Neural cell (in vitro differentiated cells): ENCODE results near the gene TCOF1. TPM values are rescaled to one million over a fixed set of nuclear protein-coding genes. Genes with fewer than 3 reads are reported as not detected.

Source experiments
- H2AFZ ChIP-seq: fragments of 200-600, 300-800 bp; sonication (generic), shearing (Covaris generic); 2 replicates; pipeline ENCODE4 v1.6.0; 2014; ENCODE audit warnings: low read depth, mild to moderate bottlenecking, antibody characterized with exemption, low read length, moderate library complexity
- H3F3A ChIP-seq: fragments of 200-600 bp; shearing (Covaris generic); 2 replicates; pipeline ENCODE4 v1.6.1; 2016; ENCODE audit warnings: mild to moderate bottlenecking, moderate library complexity, mixed read lengths, antibody characterized with exemption, low read length; ENCODE audit not compliant: insufficient read depth, poor library complexity, severe bottlenecking
- H3K27ac ChIP-seq: fragments of 200-600, 300-800 bp; sonication (generic), shearing (Covaris generic); 2 replicates; pipeline ENCODE4 v1.5.1; 2014; ENCODE audit warnings: mild to moderate bottlenecking, low read length, moderate library complexity
- H3K27me3 ChIP-seq: fragments of 300-800, 200-600 bp; sonication (generic), shearing (Covaris generic); 2 replicates; pipeline ENCODE4 v1.6.0; 2014; ENCODE audit warnings: mild to moderate bottlenecking, low read depth, low read length, moderate library complexity; ENCODE audit not compliant: insufficient read depth
- H3K36me3 ChIP-seq: fragments of 300-800, 200-600 bp; sonication (generic), shearing (Covaris generic); 2 replicates; pipeline ENCODE4 v1.5.1; 2014; ENCODE audit warnings: mild to moderate bottlenecking, antibody characterized with exemption, low read length, moderate library complexity; ENCODE audit not compliant: insufficient read depth
- H3K4me2 ChIP-seq: fragments of 300-800, 200-600 bp; sonication (generic), shearing (Covaris generic); 2 replicates; pipeline ENCODE4 v1.6.0; 2014; ENCODE audit warnings: mild to moderate bottlenecking, low read length
- H3K4me3 ChIP-seq: fragments of 300-800, 200-600 bp; sonication (generic), shearing (Covaris generic); 2 replicates; pipeline ENCODE4 v1.5.1; 2014; ENCODE audit warnings: mild to moderate bottlenecking, low read length, moderate library complexity
- H3K79me2 ChIP-seq: fragments of 200-600 bp; shearing (Covaris generic); replicated peaks from 2 replicates; pipeline ENCODE4 v1.6.0; 2014; ENCODE audit warnings: mild to moderate bottlenecking, low read length, moderate library complexity; ENCODE audit not compliant: insufficient read depth
- H3K9ac ChIP-seq: fragments of 300-800, 200-600 bp; sonication (generic), shearing (Covaris generic); 2 replicates; pipeline ENCODE4 v1.6.1; 2016; ENCODE audit warnings: mild to moderate bottlenecking, low read length, mixed read lengths
- H3K9me2 ChIP-seq: fragments of 200-600 bp; shearing (Covaris generic); 2 replicates; pipeline ENCODE4 v1.6.1; 2016; ENCODE audit warnings: mild to moderate bottlenecking, low read length, mixed read lengths; ENCODE audit not compliant: insufficient read depth
- H3K9me3 ChIP-seq: fragments of 200-600, 300-800 bp; sonication (generic), shearing (Covaris generic); 2 replicates; pipeline ENCODE4 v1.6.1; 2016; ENCODE audit warnings: mild to moderate bottlenecking, mixed run types, low read length, moderate library complexity, mixed read lengths
- H4K20me1 ChIP-seq: fragments of 200-600 bp; shearing (Covaris generic); 2 replicates; pipeline ENCODE4 v1.6.1; 2016; ENCODE audit warnings: mild to moderate bottlenecking, mixed run types; ENCODE audit not compliant: insufficient read depth
- CTCF ChIP-seq: fragments of 450-650 bp; IDR thresholded peaks from 2 replicates; pipeline ENCODE4 v1.5.1; 2014; ENCODE audit warnings: antibody characterized with exemption, mild to moderate bottlenecking, moderate library complexity; ENCODE audit not compliant: poor library complexity, severe bottlenecking
- EP300 ChIP-seq: fragments of 450-650 bp; conservative IDR thresholded peaks from 2 replicates; pipeline ENCODE4 v1.6.1; 2014; ENCODE audit warnings: antibody characterized with exemption, mild to moderate bottlenecking, moderate library complexity; ENCODE audit not compliant: poor library complexity, severe bottlenecking
- EZH2 ChIP-seq: fragments of 200-600, 300-800 bp; shearing (Covaris generic), sonication (generic); IDR thresholded peaks from 2 replicates; pipeline ENCODE4 v1.6.1; 2014; ENCODE audit warnings: antibody characterized with exemption, low read length, borderline replicate concordance, mild to moderate bottlenecking; ENCODE audit not compliant: insufficient read depth, poor library complexity, severe bottlenecking
- MXI1 ChIP-seq: fragments of 450-650 bp; conservative IDR thresholded peaks from 2 replicates; pipeline ENCODE4 v1.6.1; 2014; ENCODE audit warnings: antibody characterized with exemption, mild to moderate bottlenecking; ENCODE audit not compliant: poor library complexity, severe bottlenecking
- POLR2AphosphoS5 ChIP-seq: IDR thresholded peaks from 2 replicates; pipeline ENCODE4 v1.6.1; 2012
- RAD21 ChIP-seq: fragments of 450-650 bp; conservative IDR thresholded peaks from 2 replicates; pipeline ENCODE4 v1.6.1; 2014; ENCODE audit warnings: antibody characterized with exemption, mild to moderate bottlenecking, moderate library complexity
- REST ChIP-seq: IDR thresholded peaks from 2 replicates; pipeline ENCODE4 v1.6.1; 2012; ENCODE audit warnings: borderline replicate concordance
- SMC3 ChIP-seq: fragments of 450-650 bp; conservative IDR thresholded peaks from 2 replicates; pipeline ENCODE4 v1.6.1; 2014; ENCODE audit warnings: antibody characterized with exemption, mild to moderate bottlenecking, moderate library complexity; ENCODE audit not compliant: poor library complexity
- TAF1 ChIP-seq: IDR thresholded peaks from 2 replicates; pipeline ENCODE4 v1.6.1; 2012; ENCODE audit warnings: low read depth
- polyA plus RNA-seq: library from polyadenylated mRNA; depleted of rRNA; stranded (reverse); fragments of >200 nt; gene quantifications from 2 replicates; pipeline ENCODE4 v1.2.3, GENCODE V29; 2014

TCOF1 gene
- polyA plus RNA-seq, 1 donor from 2014 or later, result 6.5 TPM

- H3K4me2 ChIP-seq, result no peak overlapping the region
- H3K4me3 ChIP-seq, result no peak overlapping the region
- H2AFZ ChIP-seq, result no peak overlapping the region
- H3F3A ChIP-seq, result no peaks in the 10 kb centered on the region
- TF ChIP-seq EP300 (no peak), MXI1 (no peak), CTCF (no peak), EZH2 (no peak), SMC3 (no peak), REST (no peak), RAD21 (no peak), TAF1 (no peak), POLR2AphosphoS5 (no peak)
- no peaks in the 10 kb centered on the region for H3K27me3 ChIP-seq
- H3K9me2 ChIP-seq, result no peaks in the 10 kb centered on the region
- no peak overlapping the region for H3K9ac ChIP-seq
- no peaks in the 10 kb centered on the region for H4K20me1 ChIP-seq
- no peak overlapping the region for H3K27ac ChIP-seq
- H3K36me3 ChIP-seq, result no peaks in the 10 kb centered on the region
- H3K9me3 ChIP-seq, result no peaks in the 10 kb centered on the region
- no peaks in the 10 kb centered on the region for H3K79me2 ChIP-seq
Measured at GRCh38 chr5:150399524-150400211, 42.2 kb downstream of the TCOF1 start.

- Histone ChIP-seq H3K9me3 (no peaks in the 10 kb centered on the region), H3K79me2 (no peaks in the 10 kb centered on the region), H3K36me3 (no peaks in the 10 kb centered on the region), H3K9ac (no peak overlapping the region), H3K4me3 (no peak overlapping the region), H3K4me2 (no peak overlapping the region), H3F3A (no peaks in the 10 kb centered on the region), H2AFZ (no peak overlapping the region), H3K27ac (no peak overlapping the region), H3K9me2 (no peaks in the 10 kb centered on the region), H3K27me3 (no peaks in the 10 kb centered on the region), H4K20me1 (no peaks in the 10 kb centered on the region)
- TF ChIP-seq SMC3 (no peak), EP300 (no peak), MXI1 (no peak), EZH2 (no peak)
Measured at GRCh38 chr5:150400316-150401075, 43.0 kb downstream of the TCOF1 start.
